Measurements from ENCODE around the gene IGFL4.

DNA sequence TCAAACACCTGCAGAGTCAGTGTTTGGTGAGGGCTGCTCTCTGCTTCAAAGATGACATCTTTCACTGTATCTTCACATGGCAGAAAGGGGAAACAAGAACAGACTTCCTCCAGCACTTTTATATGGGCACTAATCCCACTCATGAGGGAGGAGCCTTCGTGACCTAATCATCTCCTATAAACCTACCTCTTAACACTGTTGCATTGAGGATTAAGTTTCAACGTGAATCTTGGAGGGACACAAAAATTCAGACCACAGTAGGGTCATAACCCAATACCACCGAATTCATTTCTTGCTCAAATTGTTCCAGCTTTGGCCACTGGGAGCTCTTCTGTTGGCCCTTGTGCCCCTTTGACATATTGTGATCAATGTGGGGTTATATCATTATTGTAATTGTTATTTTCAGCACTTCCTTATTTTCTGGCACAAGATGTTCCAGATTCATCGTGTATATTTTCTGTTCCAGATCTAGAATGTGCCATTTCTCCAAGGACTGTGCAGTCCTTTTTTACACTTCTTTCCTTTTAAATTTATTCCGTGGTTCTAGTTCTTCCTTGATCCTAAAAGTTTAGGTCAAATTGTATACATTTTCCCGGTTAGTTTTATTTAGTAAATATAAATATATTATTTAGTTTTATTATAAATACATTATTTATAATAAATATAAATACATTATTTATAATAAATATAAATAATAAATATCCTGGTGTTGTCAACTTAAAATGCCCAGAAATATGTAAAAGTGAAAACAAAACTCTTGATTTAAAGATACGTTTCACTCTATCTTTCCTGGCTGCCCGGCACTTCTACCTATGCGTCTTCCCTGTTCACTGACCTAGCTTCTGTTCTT, 35.5 kb upstream of the IGFL4 start:
- TF ChIP-seq, protein P1, sequence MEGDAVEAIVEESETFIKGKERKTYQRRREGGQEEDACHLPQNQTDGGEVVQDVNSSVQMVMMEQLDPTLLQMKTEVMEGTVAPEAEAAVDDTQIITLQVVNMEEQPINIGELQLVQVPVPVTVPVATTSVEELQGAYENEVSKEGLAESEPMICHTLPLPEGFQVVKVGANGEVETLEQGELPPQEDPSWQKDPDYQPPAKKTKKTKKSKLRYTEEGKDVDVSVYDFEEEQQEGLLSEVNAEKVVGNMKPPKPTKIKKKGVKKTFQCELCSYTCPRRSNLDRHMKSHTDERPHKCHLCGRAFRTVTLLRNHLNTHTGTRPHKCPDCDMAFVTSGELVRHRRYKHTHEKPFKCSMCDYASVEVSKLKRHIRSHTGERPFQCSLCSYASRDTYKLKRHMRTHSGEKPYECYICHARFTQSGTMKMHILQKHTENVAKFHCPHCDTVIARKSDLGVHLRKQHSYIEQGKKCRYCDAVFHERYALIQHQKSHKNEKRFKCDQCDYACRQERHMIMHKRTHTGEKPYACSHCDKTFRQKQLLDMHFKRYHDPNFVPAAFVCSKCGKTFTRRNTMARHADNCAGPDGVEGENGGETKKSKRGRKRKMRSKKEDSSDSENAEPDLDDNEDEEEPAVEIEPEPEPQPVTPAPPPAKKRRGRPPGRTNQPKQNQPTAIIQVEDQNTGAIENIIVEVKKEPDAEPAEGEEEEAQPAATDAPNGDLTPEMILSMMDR (IDR thresholded peaks at IDR 0.05), result no peak
- no peak for TF ChIP-seq POLR2A (IDR thresholded peaks at IDR 0.05)
